Fibroblast of peridontal ligament (primary cell): Measurements from ENCODE around the gene RAI14.
"Not testable (repeated sequence)": the region's sequence is repeated elsewhere in the genome, so short reads cannot be mapped to it uniquely, and the experiment has no call there.

Experiments used
- DNase-seq: peaks from one replicate; pipeline ENCODE4 v3.0.0-alpha.2; 2010; ENCODE audit errors: extremely low read depth

RAI14 gene

GRCh38 chr5:34818717-34819116, 162.6 kb downstream of the RAI14 start:
- no peak for DNase-seq

GRCh38 chr5:34820593-34820992, 164.5 kb downstream of the RAI14 start:
- no peak for DNase-seq

- DNase-seq: no peak
Measured at GRCh38 chr5:34822956-34823715, 167.0 kb downstream of the RAI14 start.

- no peak for DNase-seq
Measured at GRCh38 chr5:34826347-34826746, 170.2 kb downstream of the RAI14 start.

GRCh38 chr5:34827588-34828506, 171.7 kb downstream of the RAI14 start:
- no peak for DNase-seq

GRCh38 chr5:34830827-34831226, 174.7 kb downstream of the RAI14 start:
- not testable (repeated sequence) for DNase-seq

GRCh38 chr5:34831303-34831702, 175.2 kb downstream of the RAI14 start:
- DNase-seq: no peak

- DNase-seq: no peak
Measured at GRCh38 chr5:34832568-34832967, 176.4 kb downstream of the RAI14 start.

- DNase-seq: no peak
Measured at GRCh38 chr5:34833090-34833489, 177.0 kb downstream of the RAI14 start.

GRCh38 chr5:34833976-34834793, 178.1 kb downstream of the RAI14 start:
- peak; percentile 37 for DNase-seq

GRCh38 chr5:34834794-34835089, 178.6 kb downstream of the RAI14 start:
- no peak for DNase-seq

GRCh38 chr5:34835664-34836063, 179.5 kb downstream of the RAI14 start:
- DNase-seq: no peak

GRCh38 chr5:34838785-34839714, 182.9 kb downstream of the RAI14 start, which contains the start of gene TTC23L:
TTC23L (plus strand) TSS chr5:34839164; CDS start chr5:34840672, 1,508 bp downstream.
- peak; percentile 74 for DNase-seq

- no peak for DNase-seq
Measured at GRCh38 chr5:34841816-34842215, 185.7 kb downstream of the RAI14 start.

GRCh38 chr5:34842554-34842953, 186.4 kb downstream of the RAI14 start:
- DNase-seq: no peak

GRCh38 chr5:34843497-34843896, 187.4 kb downstream of the RAI14 start:
- DNase-seq: peak; percentile 57

GRCh38 chr5:34844106-34844505, 188.0 kb downstream of the RAI14 start:
- DNase-seq: no peak

GRCh38 chr5:34844999-34845398, 188.9 kb downstream of the RAI14 start:
- no peak for DNase-seq

- no peak for DNase-seq
Measured at GRCh38 chr5:34847056-34847455, 190.9 kb downstream of the RAI14 start.

GRCh38 chr5:34847552-34847951, 191.4 kb downstream of the RAI14 start:
- no peak for DNase-seq

GRCh38 chr5:34848230-34848629, 192.1 kb downstream of the RAI14 start:
- DNase-seq: no peak
